Left hindlimb (tissue), 1 donor: Measurements from ENCODE around the gene CD81.

Experiments
- DNase-seq: peaks from one replicate; pipeline ENCODE4 v3.0.0-alpha.2; 2018

Gene CD81

DNA sequence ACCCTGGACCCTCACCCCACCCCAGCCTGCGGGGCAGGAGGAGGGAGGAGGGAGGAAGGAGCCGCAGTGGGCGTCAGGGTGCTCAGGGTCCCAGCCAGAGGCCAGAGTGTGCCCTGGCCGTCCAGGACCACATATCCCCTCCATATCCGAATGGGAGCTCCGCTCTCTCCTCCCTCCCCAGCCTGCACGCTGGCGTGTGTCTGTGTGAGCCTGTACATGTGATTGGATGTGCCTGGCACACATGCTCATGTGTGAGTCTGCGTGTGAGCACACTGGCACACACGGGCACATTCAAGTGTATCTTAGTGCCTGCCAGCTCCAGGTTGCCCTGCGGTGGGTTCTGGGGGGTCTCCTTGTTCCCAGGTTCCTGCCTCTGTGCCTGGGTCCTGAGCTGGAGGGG lies 31.6 kb downstream of the CD81 start:
- DNase-seq, result no peak

GRCh38 chr11:2409126-2409525 lies 32.0 kb downstream of the CD81 start:
- DNase-seq, result no peak

- no peak for DNase-seq
Measured at GRCh38 chr11:2409611-2410468, 32.7 kb downstream of the CD81 start.

GRCh38 chr11:2410616-2411015 lies 33.5 kb downstream of the CD81 start:
- DNase-seq, result no peak

- no peak for DNase-seq
Measured at GRCh38 chr11:2411446-2412305, 34.6 kb downstream of the CD81 start.

- DNase-seq, result no peak
Measured at GRCh38 chr11:2412323-2412722, 35.2 kb downstream of the CD81 start.

DNA sequence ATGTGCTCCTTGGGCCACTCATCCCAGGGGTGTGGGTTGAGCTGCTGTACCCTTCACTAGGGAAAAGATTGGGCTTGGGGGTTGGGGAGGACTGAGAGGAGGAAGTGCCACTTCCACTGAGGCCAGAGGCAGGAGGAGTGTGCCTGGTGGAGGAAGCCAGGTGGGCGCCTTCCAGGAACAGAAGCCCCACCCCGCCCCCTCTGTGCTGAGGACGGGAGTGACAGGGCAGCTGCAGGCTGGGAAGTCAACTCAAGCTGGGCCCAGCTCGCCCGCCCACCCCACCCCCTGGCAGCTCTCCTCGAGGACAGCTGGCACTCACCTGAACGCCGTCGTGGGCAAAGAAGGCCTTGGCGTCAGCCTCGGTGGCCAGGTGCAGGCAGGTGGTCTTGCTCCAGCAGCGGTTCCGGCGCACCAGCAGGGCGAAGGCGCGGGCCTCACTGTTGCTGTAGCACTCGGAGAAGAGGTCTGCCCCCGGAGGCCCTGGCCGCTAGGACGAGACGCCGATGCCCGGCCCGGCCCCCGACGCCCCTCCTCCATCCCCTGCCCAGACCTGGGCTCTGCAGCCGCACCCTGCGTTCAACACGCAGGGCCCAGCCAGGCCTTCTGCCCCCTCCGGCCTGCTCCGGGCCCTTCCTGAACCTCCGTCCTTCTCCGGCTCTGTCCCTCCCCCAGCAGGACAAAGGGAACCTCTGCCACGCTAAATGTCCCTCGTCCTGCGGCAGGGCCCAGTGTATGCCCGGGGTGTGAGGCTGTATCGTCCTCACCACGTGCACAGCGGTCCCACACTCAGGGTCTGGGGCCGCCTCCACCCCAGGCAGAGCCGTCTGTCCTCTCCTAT lies 36.9 kb downstream of the CD81 start:
- no peak for DNase-seq

DNA sequence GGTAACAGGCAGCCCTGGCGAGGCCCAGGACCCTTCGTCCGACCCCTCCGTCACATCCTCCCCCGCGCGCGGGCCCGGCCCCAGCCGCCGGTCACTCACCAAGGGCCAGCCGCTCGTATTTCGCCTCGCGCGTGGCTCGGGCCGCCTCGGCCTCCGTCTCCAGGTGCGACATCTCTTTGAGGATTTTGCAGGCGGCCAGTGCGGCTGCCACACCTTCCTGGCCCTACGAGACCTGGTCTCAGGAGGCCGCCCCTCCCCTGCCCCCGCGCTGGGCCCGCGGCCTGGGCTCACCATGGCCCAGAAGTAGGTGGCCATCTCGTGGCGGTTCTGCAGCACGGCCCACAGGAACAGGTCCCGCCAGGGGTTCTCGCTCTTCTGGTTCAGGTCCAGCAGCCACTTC lies 37.5 kb downstream of the CD81 start:
- no peak for DNase-seq

GRCh38 chr11:2415171-2415570 lies 38.1 kb downstream of the CD81 start:
- DNase-seq, result no peak

DNA sequence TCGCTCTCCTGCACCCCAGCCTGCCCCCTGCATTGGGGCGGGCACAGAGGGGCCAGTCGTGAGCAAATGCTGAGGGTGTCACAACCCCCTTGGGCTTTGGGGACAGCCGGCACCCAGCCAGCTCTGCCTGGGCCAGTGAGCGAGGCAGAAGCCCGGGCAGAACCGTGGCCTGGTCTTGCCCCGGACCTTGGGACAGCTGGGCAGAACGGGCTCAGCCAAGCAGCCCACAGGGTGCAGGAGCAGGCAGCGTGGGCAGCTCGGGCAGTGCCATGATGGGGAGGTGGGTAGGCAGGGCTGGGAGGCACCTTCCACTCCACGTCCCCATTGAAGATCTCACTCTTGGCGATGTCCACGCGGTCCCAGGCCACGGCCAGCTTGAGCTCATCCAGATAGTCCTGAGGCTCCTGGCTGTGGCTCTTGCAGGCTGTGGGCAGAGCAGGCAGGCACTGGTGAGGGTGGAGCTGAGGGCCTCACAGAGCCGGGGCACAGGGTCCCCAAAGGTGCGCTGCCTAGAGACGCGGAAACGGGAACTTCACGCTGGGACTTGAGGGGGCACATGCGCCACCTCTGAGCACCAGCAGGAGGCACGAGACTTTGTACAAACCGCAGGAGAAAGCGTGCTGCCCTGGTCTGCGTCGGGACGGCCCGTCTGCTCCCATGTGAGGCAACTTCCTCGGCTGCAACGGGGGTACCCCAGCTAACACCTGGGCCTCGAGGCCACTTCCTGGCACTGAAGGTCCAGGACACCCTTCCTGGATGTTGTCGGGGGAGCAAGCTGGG lies 38.7 kb downstream of the CD81 start:
- no peak for DNase-seq

DNA sequence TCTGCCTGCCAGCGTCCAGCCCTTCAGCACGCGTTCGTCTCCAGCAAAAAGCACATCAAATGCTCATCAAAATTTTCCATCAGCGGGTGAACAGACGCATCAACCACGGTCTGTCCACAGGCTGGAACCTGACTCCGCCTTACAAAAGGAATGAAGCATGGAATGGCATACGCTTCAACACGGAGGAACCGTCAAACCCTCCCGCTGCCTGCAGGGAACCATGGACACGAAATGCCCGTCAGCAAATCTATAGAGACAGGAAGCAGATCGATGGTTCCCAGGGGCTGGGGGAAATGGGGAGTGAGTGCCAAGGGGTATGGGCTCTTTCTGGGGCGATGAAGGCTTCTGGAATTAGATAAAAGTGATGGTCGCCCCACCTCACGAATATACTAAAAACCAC lies 39.7 kb downstream of the CD81 start:
- DNase-seq, result no peak

GRCh38 chr11:2417856-2418692 lies 41.0 kb downstream of the CD81 start:
- no peak for DNase-seq

GRCh38 chr11:2418693-2419360 lies 41.7 kb downstream of the CD81 start:
- no peak for DNase-seq

- peak; percentile 78 for DNase-seq
Measured at GRCh38 chr11:2419638-2420501, 42.8 kb downstream of the CD81 start.

DNA sequence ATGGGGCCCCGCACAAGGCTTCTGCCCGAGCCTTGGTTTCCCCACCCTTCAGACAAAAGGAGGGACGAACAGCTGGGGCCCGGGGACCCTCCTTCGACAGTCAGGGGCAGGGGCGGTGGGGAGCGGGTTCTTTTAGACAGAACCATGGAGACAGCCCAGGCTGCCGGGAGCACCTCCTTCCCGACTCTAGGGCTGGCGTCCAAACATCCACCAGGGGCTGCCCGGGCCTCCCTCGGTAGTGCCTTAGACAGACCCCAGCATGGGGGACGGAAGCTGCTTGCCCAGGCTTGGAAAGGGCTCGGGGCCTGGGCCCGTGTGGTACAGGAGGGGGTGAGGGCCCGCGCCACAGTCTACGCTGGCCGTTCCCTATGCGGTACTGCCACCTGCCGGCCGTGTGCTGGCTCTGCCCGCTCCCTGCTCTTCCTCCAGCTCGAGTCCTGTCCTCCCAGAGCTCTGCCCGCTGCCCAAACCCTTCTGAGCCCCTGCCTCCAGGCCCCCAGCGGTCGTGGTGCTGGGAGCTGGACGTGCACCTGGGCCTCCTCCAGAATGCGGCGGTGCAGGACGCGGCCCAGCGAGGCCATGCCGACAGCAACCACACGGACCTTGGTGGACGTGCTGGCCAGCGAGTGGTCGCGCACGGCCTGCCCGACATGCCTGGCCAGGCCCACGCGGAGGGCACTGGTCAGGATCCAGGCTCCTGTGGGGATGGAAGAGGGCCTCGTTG lies 43.6 kb downstream of the CD81 start:
- peak; percentile 80 for DNase-seq

- no peak for DNase-seq
Measured at GRCh38 chr11:2421226-2421994, 44.3 kb downstream of the CD81 start.

DNA sequence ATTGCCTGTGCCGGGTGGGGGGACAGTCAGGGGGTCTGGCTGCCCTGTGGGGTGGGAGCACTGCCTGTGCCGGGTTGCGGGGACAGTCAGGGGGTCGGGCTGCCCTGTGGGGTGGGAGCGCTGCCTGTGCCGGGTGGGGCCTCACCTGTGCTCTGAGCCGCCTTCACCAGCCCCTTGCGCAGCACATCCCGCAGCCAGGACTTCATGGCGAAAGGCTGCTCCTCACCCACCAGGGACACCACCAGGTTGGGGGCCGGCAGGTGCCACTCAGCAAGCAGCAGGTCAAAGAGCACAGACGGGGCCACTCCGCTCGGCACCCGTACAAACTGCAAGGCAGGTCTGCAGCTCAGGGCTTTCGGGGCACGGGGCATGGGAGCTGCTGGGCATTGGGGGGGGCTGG lies 44.9 kb downstream of the CD81 start:
- DNase-seq, result no peak

- DNase-seq, result no peak
Measured at GRCh38 chr11:2422461-2423156, 45.5 kb downstream of the CD81 start.
